Measurements from ENCODE around the gene TANC2.

The TANC2 gene

DNA sequence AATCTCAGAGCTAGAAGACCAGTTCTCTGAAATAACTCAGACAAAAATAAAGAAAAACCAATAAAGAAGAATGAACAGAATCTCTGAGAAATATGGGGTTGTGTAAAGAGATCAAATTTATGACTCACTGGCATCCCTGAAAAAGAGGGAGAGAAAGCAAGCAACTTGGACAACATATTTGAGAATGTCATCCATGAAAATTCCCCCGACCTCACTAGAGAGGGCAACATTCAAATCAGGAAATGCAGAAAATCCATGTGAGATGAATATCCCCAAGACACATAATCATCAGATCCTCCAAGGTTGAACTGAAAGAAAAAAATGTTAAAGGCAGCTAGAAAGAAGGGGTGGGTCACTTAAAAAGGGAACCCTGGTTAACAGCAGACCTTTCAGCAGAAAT lies 32.1 kb downstream of the TANC2 start:
- no peak for DNase-seq (ENCODE audit: low spot score in 2 of 2)
- peaks cover 3% of the 10 kb centered on the region for H3K9me3 ChIP-seq
- no peak overlapping the region for H3K4me3 ChIP-seq
- in situ Hi-C loops (cut with MboI; ENCODE audit: low sequenced_read_pairs) = no loop called here
- peaks cover 5% of the 10 kb centered on the region for H3K4me1 ChIP-seq
- no peaks in the 10 kb centered on the region for H3K27me3 ChIP-seq (ENCODE audit: low read depth)
- H3K36me3 ChIP-seq (replicated peaks) = no peaks in the 10 kb centered on the region

DNA sequence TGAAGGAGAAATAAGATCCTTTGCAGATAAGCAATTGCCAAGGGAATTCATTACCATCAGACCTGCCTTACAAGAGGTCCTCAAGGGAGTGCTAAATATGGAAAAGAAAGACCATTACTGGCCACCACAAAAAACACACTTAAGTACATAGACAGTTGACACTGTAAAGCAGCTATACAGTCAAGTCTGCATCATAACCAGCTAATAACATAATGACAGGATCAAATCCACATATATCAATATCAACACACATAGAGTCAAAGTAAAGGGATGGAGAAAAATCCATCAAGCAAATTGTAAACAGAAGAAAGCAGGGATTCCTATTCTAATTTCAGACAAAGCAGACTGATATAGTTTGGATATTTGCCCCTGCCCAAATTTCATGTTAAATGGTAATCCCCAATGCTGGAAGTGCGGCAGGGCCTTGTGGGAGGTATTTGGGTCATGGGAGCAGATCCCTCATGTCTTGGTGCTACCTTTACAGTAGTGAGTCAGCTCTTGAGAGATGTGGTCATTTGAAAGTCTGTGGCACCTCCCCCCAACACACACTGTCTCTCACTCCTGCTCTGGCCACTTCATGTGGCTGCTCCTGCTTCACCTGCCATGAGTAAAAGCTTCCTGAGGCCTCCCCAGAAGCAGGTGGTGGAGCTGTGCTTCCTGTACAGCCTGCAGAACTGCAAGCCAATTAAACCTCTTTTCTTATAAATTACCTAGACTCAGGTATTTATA lies 32.8 kb downstream of the TANC2 start:
- H3K36me3 ChIP-seq (replicated peaks) = no peaks in the 10 kb centered on the region
- peaks cover 5% of the 10 kb centered on the region for H3K4me1 ChIP-seq
- no peaks in the 10 kb centered on the region for H3K27me3 ChIP-seq (ENCODE audit: low read depth)
- peaks cover 3% of the 10 kb centered on the region for H3K9me3 ChIP-seq
- in situ Hi-C loops (cut with MboI; ENCODE audit: low sequenced_read_pairs) = no loop called here
- H3K4me3 ChIP-seq = no peak overlapping the region
- DNase-seq (ENCODE audit: low spot score in 2 of 2) = no peak

DNA sequence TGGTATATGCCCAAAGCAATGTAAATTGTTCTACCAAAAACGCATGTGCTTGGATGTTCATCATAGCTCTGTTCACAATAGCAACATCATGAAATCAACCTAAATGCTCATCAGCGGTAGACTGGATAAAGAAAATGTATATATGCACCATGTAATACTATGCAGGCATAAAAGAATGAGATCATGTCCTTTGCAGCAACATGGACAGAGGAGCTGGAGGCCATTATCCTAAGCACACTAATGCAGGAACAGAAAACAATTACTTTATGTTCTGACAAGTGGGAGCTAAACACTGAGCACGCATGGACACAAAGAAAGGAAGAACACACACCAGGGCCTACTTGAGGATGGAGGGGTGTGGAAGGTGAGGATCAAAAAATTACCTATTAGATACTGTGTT lies 33.7 kb downstream of the TANC2 start:
- no peak for DNase-seq (ENCODE audit: low spot score in 2 of 2)
- in situ Hi-C loops (cut with MboI; ENCODE audit: low sequenced_read_pairs) = no loop called here

DNA sequence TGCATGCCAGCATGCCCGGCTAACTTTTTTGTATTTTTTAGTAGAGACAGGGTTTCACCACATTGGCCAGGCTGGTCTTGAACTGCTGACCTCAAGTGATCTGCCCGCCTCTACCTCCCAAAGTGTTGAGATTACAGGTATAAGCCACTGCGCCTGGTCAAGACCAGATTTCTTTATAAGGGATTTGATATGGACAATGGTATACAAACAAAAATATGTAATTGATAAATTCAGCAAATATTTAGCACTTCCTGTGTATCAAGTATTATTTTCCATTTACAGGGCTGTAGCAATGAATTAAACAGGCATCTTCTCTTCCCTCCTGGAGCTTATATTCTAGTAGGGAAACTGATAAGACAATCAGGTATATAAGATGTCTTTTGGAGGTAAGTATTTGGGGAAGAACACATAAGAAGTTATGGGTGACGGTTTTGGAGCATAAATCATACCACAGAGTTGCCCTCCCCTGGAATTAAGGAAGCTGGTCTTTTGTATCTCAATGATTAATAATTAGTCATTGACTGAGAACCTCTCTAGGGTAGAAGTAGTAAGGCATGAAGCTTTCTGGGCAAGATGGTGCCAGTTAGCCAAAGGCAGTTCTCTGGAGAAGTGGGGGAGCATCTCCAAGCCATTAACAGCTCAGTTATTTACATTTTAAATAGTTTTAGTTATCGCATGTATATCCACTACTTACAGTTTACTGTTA lies 35.8 kb downstream of the TANC2 start:
- no peaks in the 10 kb centered on the region for H3K27me3 ChIP-seq (ENCODE audit: low read depth)
- DNase-seq (ENCODE audit: low spot score in 2 of 2) = no peak
- H3K9me3 ChIP-seq = peaks cover 3% of the 10 kb centered on the region
- no peaks in the 10 kb centered on the region for H3K36me3 ChIP-seq (replicated peaks)
- H3K4me3 ChIP-seq = no peak overlapping the region
- in situ Hi-C loops (cut with MboI; ENCODE audit: low sequenced_read_pairs) = no loop called here
- peaks cover 9% of the 10 kb centered on the region for H3K4me1 ChIP-seq

More for the DNA sequence above, 33.7 kb downstream of the TANC2 start:
- no peak overlapping the region for H3K4me3 ChIP-seq
- peaks cover 3% of the 10 kb centered on the region for H3K9me3 ChIP-seq
- peaks cover 5% of the 10 kb centered on the region for H3K4me1 ChIP-seq
- no peaks in the 10 kb centered on the region for H3K36me3 ChIP-seq (replicated peaks)
- H3K27me3 ChIP-seq (ENCODE audit: low read depth) = no peaks in the 10 kb centered on the region

DNA sequence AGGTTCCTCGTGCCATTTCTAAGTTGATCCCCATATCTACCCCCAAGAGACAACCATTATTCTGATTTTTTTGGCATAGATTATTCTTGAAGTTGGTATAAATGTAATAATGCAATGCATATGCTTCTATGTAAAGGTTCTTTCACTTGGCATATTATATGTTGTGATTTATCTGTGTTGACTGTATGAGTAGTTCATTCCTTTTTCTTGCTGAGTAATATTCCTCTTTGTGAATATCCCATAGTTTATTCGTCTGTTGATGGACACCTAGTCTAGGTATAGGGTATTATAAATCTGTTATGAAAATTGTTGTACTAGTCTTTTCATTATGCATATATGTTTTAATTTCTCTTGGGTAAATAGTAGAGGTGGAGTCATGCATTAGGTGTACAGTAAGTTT lies 36.6 kb downstream of the TANC2 start:
- peaks cover 3% of the 10 kb centered on the region for H3K9me3 ChIP-seq
- no peak for DNase-seq (ENCODE audit: low spot score in 2 of 2)
- peaks cover 9% of the 10 kb centered on the region for H3K4me1 ChIP-seq
- in situ Hi-C loops (cut with MboI; ENCODE audit: low sequenced_read_pairs) = no loop called here
- no peaks in the 10 kb centered on the region for H3K27me3 ChIP-seq (ENCODE audit: low read depth)
- H3K36me3 ChIP-seq (replicated peaks) = no peaks in the 10 kb centered on the region
- no peak overlapping the region for H3K4me3 ChIP-seq

DNA sequence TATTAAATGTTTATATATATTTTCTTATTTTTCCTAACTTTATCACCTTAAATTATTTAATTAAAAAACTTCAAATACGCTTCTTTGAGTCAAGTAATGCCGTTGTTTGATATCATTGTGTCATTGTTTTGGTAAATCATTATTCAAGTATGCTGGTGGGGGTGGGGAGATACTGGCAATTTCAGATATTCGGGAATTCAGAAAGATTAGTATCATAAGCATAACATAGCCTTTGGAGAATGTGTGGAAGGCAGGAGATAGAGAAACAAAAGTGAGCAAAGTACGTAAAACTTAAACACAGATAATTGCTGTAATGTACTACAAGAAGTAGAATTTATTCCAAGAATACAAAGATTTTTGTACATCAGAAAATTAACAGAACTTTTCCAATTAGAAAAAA lies 49.8 kb downstream of the TANC2 start:
- H3K4me3 ChIP-seq = no peak overlapping the region
- no peaks in the 10 kb centered on the region for H3K4me1 ChIP-seq
- in situ Hi-C loops (cut with MboI; ENCODE audit: low sequenced_read_pairs) = no loop called here
- no peaks in the 10 kb centered on the region for H3K36me3 ChIP-seq (replicated peaks)
- H3K27me3 ChIP-seq (ENCODE audit: low read depth) = no peaks in the 10 kb centered on the region
- H3K9me3 ChIP-seq = no peaks in the 10 kb centered on the region
- DNase-seq (ENCODE audit: low spot score in 2 of 2) = no peak
